Large intestine (tissue), 3 donors: ENCODE data around the gene KCNH2. TPM values are rescaled to one million over a fixed set of nuclear protein-coding genes. Genes with fewer than 3 reads are reported as not detected.

Source experiments
- DNase-seq, 2 donors: peaks; one replicate each; pipeline versions ENCODE4 v3.0.0 to v3.0.0-alpha.2; 2013
- H3K27ac ChIP-seq: one replicate; pipeline ENCODE4 v1.5.1; 2013; ENCODE audit warnings: low read length
- H3K27me3 ChIP-seq: 2 replicates; pipeline ENCODE4 v1.6.1; 2013; ENCODE audit warnings: low read length; ENCODE audit not compliant: control insufficient read depth, insufficient read depth
- H3K36me3 ChIP-seq: 2 replicates; pipeline ENCODE4 v1.6.1; 2013; ENCODE audit warnings: low read length; ENCODE audit not compliant: control insufficient read depth, insufficient read depth
- H3K4me1 ChIP-seq: one replicate; pipeline ENCODE4 v1.6.1; 2013; ENCODE audit warnings: low read length; ENCODE audit not compliant: control insufficient read depth, insufficient read depth
- H3K4me3 ChIP-seq: one replicate; pipeline ENCODE4 v1.5.1; 2013; ENCODE audit warnings: low read length
- H3K9me3 ChIP-seq: one replicate; pipeline ENCODE4 v1.6.1; 2013; ENCODE audit warnings: mild to moderate bottlenecking, low read depth, low read length, moderate library complexity; ENCODE audit not compliant: control insufficient read depth
- WGBS: methylation state at CpG from one replicate; pipeline ENCODE4 v1.1.5; 2013; ENCODE audit warnings: low lambda C conversion rate; ENCODE audit not compliant: insufficient coverage; 5-methylcytosine and 5-hydroxymethylcytosine counted together
- polyA plus RNA-seq: library from polyadenylated mRNA; unstranded; fragments of 120-200 nt; gene quantifications from one replicate; pipeline ENCODE4 v1.2.1, GENCODE V29; 2013

The KCNH2 gene
- polyA plus RNA-seq, 1 donor: 8.1 TPM

DNA sequence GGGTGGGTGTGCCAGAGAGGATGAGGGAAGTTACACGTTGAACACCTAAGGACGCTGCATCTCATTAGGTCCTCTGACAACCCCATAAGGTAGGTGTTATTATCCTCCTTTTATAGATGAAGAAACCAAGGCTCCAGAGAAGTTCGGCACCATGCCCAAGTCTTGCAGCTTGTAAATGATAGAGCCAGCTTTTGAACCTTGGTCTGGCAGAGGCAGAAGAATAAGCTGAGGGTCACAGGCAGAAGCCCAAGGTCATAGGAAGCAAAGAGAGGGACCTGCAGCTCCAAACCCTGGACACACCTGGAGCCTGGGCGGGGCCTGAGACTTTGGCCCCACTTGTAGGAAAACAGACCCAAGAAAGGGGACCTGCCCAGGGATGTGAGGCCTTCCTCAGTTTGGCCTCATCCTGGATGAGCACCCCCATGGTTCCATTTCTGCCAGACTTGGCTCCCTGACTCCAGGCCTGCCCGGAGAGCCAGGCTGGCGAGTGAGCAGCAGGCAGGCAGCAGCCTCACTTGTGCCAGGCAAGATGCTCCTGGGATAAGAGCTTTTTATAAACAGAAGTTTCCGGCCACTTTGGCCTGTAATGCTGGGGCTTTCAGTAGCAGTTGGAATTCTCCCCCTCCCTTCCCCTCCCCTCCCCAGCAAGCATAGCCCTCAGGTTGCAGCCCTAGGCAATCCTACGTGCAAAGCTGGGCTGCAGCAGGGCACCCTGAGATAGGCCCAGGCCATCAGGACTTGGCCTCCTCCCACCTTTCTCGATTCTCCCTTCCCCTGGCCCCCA, 2.4 kb downstream of the KCNH2 start:
- H3K4me3 ChIP-seq: peak overlapping the region; percentile 30
- peaks cover 37% of the 10 kb centered on the region for H3K27me3 ChIP-seq
- DNase-seq: no peak
- no peaks in the 10 kb centered on the region for H3K36me3 ChIP-seq
- no peaks in the 10 kb centered on the region for H3K9me3 ChIP-seq
- H3K27ac ChIP-seq: peak overlapping the region; percentile 32
- H3K4me1 ChIP-seq: peaks cover 76% of the 10 kb centered on the region
- no CpG with 5 or more reads among the region's 9 CpGs for WGBS

DNA sequence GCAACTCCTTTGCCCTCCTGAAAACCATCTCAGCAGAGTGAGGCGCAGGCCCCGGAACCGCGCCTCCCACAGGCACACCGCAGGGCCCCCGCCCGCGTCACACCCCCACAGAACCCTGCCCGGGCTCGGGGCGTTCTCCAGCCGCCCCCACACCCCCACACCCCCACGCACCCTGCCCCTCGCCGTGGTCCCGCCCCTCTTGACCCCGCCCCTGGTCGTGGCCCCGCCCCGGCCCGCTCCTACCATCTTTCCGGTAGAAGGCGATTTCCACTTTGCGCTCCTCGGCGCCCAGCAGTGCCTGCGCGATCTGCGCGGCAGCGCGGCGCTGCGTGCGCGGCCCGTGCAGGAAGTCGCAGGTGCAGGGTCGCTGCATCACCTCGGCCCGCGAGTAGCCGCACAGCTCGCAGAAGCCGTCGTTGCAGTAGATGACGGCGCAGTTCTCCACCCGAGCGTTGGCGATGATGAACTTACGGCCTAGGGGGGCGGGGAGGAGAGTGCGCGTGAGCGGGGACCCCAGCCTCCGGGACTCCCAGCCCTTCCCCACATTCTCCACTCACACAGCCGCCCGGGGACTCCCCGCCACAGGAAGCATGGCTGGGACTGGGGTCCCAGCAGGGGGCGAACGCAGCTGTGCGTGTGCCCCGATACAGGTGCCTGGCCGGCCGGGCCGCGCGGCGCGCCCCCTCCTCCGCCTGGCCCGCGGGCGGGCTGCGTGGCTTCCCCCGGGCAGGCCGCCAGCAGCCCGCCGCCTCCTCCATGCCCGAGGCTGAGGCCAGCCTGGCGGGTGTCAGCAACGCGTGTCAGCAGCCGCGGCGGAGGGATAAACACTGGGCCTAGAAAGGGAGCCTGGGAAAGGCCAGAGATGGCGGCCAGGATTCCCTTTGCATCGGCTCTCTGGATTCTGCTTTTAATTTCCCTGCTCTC, 3.4 kb downstream of the KCNH2 start:
- WGBS: no CpG with 5 or more reads among the region's 89 CpGs
- Histone ChIP-seq H3K27ac (peak overlapping the region; percentile 63), H3K4me1 (peaks cover 77% of the 10 kb centered on the region), H3K9me3 (no peaks in the 10 kb centered on the region), H3K36me3 (no peaks in the 10 kb centered on the region), H3K27me3 (peaks cover 27% of the 10 kb centered on the region), H3K4me3 (peak overlapping the region; percentile 49)
- peak in 1 of 2 donors; percentile 66 for DNase-seq

DNA sequence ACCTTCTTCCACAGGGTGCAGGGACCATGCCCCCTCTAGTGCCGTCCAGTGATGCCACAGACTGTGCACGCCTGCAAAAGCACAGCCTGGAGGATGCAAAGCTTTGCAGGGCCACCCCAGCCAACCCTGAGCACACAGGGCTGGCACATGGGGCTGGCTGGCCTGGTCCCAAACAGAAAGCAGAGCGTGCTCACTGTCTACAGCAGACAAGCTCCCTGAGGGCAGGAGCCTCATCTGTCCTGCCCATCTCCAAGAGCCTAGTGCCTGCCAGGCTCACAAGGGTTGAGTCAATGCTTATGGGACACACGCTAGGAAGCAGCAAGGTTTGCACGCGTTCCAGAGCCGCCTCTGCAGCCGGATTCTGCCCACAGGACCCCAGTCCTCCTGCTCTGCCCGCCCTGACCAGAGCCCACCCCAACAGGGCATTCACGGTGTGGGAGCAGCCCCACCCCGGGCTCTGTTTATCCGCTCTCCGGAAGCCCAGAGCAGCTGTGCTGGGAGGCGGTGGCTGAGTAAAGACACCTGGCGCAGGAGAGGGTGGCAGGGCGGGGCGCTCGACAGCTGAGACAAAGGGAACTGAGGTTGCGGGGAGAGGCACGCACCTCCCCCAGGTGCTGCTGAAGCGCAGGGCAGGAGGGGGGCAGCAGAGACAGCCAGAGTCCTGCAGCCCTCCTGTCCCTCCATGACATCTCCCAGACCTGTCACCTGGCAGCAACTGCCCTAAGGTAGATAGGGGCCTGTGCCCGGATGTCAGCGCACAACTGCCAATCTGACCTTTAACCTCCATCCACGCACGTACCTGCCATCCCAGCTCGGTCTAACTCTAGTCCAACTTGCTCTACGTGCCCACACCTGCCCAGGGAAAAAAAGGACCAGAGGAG, 4.3 kb downstream of the KCNH2 start:
- peak; percentile 48 to 79 for DNase-seq
- H3K27me3 ChIP-seq: peaks cover 21% of the 10 kb centered on the region
- no peaks in the 10 kb centered on the region for H3K9me3 ChIP-seq
- H3K4me3 ChIP-seq: peak overlapping the region; percentile 10
- WGBS: no CpG with 5 or more reads among the region's 27 CpGs
- H3K36me3 ChIP-seq: no peaks in the 10 kb centered on the region
- peak overlapping the region; percentile 63 for H3K27ac ChIP-seq
- H3K4me1 ChIP-seq: peaks cover 71% of the 10 kb centered on the region

GRCh38 chr7:150972741-150973140, 5.4 kb downstream of the KCNH2 start:
- WGBS: no CpG with 5 or more reads among the region's 8 CpGs
- H3K27ac ChIP-seq: no peak overlapping the region
- peaks cover 16% of the 10 kb centered on the region for H3K27me3 ChIP-seq
- H3K36me3 ChIP-seq: no peaks in the 10 kb centered on the region
- DNase-seq: no peak
- H3K4me3 ChIP-seq: no peak overlapping the region
- no peaks in the 10 kb centered on the region for H3K9me3 ChIP-seq
- peaks cover 67% of the 10 kb centered on the region for H3K4me1 ChIP-seq

- Histone ChIP-seq H3K27ac (peak overlapping the region; percentile 70), H3K4me1 (peaks cover 63% of the 10 kb centered on the region), H3K36me3 (no peaks in the 10 kb centered on the region), H3K4me3 (no peak overlapping the region), H3K27me3 (peaks cover 11% of the 10 kb centered on the region), H3K9me3 (no peaks in the 10 kb centered on the region)
- no CpG with 5 or more reads among the region's 12 CpGs for WGBS
- DNase-seq: no peak
These were observed 6.1 kb downstream of the KCNH2 start for GRCh38 chr7:150972023-150972468.

DNA sequence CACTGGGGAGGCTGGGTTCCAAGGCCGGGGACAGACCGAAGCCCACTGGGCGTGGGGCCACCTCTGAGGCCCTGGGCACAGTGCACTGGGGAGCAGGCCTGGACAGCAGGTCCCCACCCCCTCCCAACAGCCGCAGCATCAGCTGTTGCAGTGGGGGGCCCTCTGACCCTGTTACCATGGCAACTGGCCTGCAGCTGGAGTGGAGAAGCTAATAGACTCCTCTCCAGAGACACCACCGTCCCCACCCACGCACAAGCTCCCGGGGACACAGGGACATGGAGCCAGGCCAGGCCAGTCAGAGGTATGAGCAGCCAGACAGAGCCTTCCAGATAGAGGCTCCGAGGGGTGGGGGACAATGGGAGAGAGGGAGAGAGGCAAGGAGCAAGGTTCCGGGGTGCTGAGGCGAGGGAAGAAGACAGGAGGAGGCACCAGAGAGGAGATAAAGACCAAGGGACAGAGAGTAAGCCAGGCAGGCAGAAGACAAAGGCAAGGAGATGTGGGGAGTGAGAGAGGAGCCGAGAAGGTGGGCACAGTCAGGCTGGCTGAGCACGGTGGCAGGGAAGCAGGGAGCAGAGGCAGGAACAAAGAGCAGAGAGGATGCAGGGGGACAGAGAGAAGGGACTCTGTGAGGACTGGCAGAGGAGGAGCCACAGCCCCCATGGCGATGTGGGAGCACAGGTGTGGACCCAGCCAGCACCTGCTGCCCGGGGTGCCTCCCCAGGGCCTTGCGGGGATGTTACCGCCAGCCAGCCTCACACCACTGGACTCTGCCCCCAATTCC, 6.7 kb downstream of the KCNH2 start:
- H3K36me3 ChIP-seq: no peaks in the 10 kb centered on the region
- no peak overlapping the region for H3K4me3 ChIP-seq
- H3K9me3 ChIP-seq: no peaks in the 10 kb centered on the region
- peak overlapping the region; percentile 70 for H3K27ac ChIP-seq
- peak; percentile 65 to 81 for DNase-seq
- peaks cover 6% of the 10 kb centered on the region for H3K27me3 ChIP-seq
- WGBS: 9% methylated on average over 4 of the region's 16 CpGs
- peaks cover 57% of the 10 kb centered on the region for H3K4me1 ChIP-seq

DNA sequence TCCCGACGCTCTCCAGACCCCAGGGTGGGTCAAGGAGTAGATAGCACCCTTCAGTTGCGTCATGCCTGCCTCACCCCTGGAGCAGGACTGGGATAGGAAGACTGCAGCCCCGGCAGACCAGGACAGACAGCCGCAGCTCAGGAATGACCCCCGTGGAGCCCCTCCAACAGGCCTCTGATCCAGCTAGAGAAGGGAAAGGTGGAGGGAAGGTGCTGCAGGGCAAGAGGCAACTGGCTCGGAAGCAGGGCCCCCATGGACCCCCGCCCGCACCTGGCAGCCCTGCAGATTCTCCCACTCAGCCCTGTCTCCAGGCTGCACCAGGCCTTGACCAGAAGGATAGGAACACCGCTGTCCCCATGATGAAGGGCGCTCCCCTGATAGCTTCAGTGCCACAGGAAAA, 7.7 kb downstream of the KCNH2 start:
- no peak overlapping the region for H3K4me3 ChIP-seq
- H3K36me3 ChIP-seq: no peaks in the 10 kb centered on the region
- DNase-seq: no peak
- peak overlapping the region; percentile 70 for H3K27ac ChIP-seq
- peaks cover 47% of the 10 kb centered on the region for H3K4me1 ChIP-seq
- no peaks in the 10 kb centered on the region for H3K9me3 ChIP-seq
- no CpG with 5 or more reads among the region's 11 CpGs for WGBS
- peaks cover 3% of the 10 kb centered on the region for H3K27me3 ChIP-seq

DNA sequence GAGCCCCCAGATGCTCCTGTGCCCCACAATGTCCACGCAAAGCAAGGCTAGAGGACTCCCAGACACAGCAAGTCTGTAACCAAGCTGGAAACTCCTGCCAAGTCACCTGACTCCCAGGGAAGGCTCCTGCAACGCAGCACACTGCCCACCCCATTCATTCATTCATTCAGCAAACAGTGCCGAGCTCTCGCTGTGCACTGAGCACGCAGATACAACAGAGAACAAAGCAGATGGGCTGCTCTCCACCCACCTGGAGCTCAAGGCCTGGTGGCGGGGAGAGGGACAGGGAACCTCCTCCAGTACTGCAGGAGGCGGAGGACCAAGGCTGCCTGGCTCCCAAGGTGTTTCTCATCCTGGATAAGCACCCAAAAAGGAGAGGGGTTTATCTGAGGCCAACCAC, 8.6 kb downstream of the KCNH2 start:
- H3K9me3 ChIP-seq: no peaks in the 10 kb centered on the region
- DNase-seq: no peak
- H3K4me1 ChIP-seq: peaks cover 40% of the 10 kb centered on the region
- peaks cover 3% of the 10 kb centered on the region for H3K27me3 ChIP-seq
- H3K36me3 ChIP-seq: no peaks in the 10 kb centered on the region
- H3K27ac ChIP-seq: no peak overlapping the region
- no peak overlapping the region for H3K4me3 ChIP-seq
- WGBS: no CpG with 5 or more reads among the region's 7 CpGs

DNA sequence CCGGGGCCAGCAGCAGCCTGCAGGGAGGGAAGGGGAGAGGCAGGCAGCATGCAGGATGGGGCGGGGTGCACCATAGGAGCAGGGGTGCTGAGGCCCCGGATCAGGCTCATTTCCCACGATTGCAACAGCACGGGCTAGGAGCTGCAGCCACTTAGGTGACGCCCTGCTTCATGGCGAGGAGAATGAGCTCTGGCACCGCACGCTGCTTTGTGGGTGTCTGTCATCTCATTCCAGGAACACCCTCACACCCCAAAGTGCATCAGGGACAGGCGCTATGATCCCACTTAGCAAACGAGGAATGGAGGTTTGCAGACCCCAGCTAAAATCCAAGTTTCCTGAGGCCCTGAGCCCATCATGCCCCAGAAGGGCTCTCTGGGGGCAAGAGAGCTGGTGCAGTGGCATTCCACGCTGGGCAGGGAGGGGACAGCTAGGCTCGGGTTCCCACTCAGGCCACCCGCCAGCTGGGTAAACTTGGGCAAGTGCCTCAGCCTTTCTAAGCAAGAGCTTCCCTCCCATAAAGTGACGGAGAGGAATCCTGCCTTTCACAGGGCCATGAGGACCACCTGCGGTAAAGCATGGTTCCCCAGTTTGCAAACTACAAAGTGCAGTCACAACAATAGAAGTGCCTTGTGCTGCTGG, 9.3 kb downstream of the KCNH2 start:
- DNase-seq: no peak

More for the DNA sequence above, 9.3 kb downstream of the KCNH2 start:
- Histone ChIP-seq H3K27me3 (peaks cover 3% of the 10 kb centered on the region), H3K9me3 (no peaks in the 10 kb centered on the region), H3K27ac (no peak overlapping the region), H3K4me3 (no peak overlapping the region), H3K4me1 (peaks cover 35% of the 10 kb centered on the region), H3K36me3 (no peaks in the 10 kb centered on the region)
- no CpG with 5 or more reads among the region's 16 CpGs for WGBS
